ENCODE data around the gene TECR.

TECR gene

DNA sequence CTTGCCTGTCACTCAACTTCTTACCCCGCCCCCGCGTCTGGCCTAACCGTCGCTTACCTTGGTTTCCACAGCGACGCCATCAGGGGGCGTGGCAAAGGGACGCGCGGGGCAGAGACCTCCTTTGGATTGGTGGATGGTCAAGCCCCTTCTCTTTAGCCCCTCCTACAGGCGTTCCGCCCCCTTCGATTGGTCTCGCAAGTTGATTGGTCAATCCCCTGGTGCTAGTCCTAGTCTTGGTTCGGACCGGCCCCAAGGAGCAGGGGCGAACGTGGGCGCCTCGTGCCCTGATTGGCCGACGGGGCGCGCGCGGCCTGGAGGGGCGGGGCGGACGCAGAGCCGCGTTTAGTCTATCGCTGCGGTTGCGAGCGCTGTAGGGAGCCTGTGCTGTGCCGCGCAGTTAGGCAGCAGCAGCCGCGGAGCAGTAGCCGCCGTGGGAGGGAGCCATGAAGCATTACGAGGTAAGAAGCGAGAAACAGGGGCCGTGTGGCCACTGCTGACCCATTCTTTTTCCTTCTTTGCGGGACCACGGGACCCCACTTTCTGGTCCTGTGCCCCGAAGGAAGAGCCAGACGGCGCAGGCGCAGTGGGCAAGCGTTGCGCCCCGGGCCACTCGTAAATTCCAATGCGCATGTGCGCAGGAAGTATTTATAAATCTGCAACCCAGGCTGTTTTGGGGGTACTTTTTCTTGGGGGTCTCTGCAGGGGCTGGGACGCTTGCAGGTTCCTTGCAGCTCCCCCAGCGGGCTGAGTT is at the start of gene TECR:
TSS of gene TECR (plus strand) at position 341 of the 751 bp plus-strand sequence. CDS start at position 444, 103 bp downstream.
- H3K4me3 ChIP-seq (ENCODE audit: low read depth, low read length): peak within 1 kb of the TSS; percentile 96
- peak; percentile 100 for DNase-seq (ENCODE audit: low read depth)
- TF ChIP-seq, protein P1, sequence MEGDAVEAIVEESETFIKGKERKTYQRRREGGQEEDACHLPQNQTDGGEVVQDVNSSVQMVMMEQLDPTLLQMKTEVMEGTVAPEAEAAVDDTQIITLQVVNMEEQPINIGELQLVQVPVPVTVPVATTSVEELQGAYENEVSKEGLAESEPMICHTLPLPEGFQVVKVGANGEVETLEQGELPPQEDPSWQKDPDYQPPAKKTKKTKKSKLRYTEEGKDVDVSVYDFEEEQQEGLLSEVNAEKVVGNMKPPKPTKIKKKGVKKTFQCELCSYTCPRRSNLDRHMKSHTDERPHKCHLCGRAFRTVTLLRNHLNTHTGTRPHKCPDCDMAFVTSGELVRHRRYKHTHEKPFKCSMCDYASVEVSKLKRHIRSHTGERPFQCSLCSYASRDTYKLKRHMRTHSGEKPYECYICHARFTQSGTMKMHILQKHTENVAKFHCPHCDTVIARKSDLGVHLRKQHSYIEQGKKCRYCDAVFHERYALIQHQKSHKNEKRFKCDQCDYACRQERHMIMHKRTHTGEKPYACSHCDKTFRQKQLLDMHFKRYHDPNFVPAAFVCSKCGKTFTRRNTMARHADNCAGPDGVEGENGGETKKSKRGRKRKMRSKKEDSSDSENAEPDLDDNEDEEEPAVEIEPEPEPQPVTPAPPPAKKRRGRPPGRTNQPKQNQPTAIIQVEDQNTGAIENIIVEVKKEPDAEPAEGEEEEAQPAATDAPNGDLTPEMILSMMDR (conservative IDR thresholded peaks at IDR 0.05; ENCODE audit: low read depth, low read length): no peak

- H3K4me3 ChIP-seq (ENCODE audit: low read depth, low read length): no peak overlapping the region
- TF ChIP-seq, protein P1 (conservative IDR thresholded peaks at IDR 0.05; ENCODE audit: low read depth, low read length): peak; percentile 76
- DNase-seq (ENCODE audit: low read depth): peak; percentile 45
Measured at GRCh38 chr19:14479975-14480699, 49.3 kb upstream of the TECR start.

- DNase-seq (ENCODE audit: low read depth): peak; percentile 42
- TF ChIP-seq, protein P1 (conservative IDR thresholded peaks at IDR 0.05; ENCODE audit: low read depth, low read length): no peak
- H3K4me3 ChIP-seq (ENCODE audit: low read depth, low read length): no peak overlapping the region
Measured at GRCh38 chr19:14480700-14481079, 48.7 kb upstream of the TECR start.

DNA sequence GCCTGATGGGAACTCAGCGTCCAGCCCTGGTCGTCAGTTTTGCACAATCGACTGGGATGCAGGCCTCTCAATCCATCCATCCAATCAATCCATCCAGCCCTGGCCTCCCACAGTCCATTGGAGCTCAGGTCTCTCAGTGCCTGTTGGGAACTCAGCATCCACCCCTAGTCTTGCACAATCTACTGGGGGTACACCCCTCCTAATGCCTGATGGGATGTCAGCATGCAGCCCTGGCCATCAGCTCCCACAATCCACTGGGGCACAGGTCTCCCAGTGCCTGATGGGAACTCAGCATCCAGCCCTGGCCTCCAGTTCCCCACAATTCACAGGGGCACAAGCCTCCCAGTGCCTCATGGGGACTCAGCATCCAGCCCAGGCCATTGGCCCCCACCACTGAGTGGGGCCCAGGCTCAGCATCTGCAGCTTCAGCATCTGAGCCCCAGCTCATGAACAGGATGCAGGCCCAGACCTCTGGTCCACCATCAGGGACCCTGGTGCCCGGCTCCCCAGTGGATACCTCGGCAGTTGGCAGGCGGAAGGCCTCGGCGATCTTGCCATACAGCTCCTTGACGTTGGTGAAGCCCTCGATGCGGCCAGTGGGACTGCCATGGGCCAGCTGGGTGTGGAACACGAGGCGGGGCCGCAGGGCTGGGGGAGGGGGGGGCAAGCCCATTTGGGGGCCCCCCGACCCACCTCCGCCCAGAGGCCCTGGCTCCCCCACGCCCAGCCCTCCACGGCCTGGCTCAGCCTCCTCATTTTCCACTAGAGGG is 47.0 kb upstream of the TECR start:
- DNase-seq (ENCODE audit: low read depth): no peak
- H3K4me3 ChIP-seq (ENCODE audit: low read depth, low read length): no peak overlapping the region
- TF ChIP-seq, protein P1 (conservative IDR thresholded peaks at IDR 0.05; ENCODE audit: low read depth, low read length): no peak

DNA sequence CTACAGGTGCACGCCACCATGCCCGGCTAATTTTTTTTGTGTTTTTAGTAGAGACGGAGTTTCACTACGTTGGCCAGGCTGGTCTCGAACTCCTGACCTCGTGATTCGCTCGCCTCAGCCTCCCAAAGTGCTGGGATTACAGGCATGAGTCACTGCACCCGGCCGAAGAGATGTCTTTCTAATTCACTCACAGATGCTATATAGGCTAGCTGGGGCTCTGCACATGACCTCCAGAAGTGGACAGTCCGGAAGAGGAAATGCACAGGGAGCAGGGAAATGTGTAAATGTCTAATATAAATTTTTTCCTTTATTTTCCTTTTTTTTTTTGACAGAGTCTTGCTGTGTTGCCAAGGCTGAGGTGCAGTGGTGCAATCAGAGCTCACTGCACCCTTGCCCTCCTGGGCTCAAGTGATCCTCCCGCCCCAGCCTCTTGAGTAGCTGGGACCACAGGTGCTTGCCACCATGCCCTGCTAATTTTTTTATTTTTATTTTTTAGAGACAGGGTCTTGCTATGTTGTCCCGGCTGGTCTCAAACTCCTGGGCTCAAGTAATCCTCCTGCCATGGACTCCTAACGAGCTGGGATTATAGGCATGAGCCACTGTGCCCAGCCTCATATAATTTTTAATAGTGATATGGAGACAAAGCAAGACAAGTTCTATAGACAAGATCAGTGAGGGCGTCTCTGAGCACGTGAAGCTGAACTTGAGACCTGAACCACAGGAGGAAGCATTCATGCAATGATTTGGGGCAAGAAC is 41.8 kb upstream of the TECR start:
- TF ChIP-seq, protein P1 (conservative IDR thresholded peaks at IDR 0.05; ENCODE audit: low read depth, low read length): no peak
- no peak for DNase-seq (ENCODE audit: low read depth)
- no peak overlapping the region for H3K4me3 ChIP-seq (ENCODE audit: low read depth, low read length)

DNA sequence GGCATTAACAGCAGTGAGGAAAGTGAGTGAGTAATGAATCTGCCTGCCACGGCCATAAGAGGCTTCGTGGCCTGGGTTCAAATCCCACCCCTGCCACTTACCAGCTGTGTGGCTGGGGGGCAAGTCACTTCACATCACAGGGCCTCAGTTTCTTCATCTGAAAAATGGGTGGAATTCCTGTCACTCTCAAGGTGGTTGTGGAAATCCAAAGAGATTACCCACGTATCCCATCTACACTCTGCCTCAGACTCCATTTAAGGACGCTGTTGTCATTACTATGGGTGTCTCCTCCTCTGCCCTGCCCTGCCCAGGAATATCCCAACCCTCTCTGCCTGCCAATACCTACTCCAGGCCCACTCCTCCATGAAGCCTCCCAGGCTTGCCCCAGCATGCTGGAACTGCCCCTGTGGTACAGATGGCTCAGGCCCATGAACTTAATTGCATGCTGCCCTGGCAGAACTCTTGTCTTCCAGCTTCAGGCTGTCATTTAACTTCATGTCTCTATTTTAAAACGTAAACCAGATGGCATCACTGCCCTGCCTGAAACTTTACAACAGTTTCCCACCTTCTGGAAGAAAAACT is 36.5 kb upstream of the TECR start:
- TF ChIP-seq, protein P1 (conservative IDR thresholded peaks at IDR 0.05; ENCODE audit: low read depth, low read length): no peak
- no peak for DNase-seq (ENCODE audit: low read depth)
- no peak overlapping the region for H3K4me3 ChIP-seq (ENCODE audit: low read depth, low read length)

Measured in choroid plexus epithelial cell (primary cell).